Astrocyte of the cerebellum (primary cell): ENCODE results near the gene CHD6.

Experiments used
- DNase-seq: peaks from one replicate; pipeline ENCODE4 v3.0.0-alpha.2; 2011; ENCODE audit warnings: low read depth
- H3K4me3 ChIP-seq: 2 replicates; pipeline ENCODE4 v1.5.1; 2011; ENCODE audit warnings: mild to moderate bottlenecking, low read depth, low read length, moderate library complexity
- in situ Hi-C: cut with HindIII; loops from 2 replicates; pipeline ENCODE4 v1.10.0; 2017; ENCODE audit warnings: low sequenced_read_pairs
- TF ChIP-seq, protein P1 (sequence below): IDR thresholded peaks from 2 replicates; pipeline ENCODE4 v1.5.1; 2012; ENCODE audit warnings: low read length, low read depth, moderate library complexity, mild to moderate bottlenecking; ENCODE audit errors: missing control alignments

The CHD6 gene

DNA sequence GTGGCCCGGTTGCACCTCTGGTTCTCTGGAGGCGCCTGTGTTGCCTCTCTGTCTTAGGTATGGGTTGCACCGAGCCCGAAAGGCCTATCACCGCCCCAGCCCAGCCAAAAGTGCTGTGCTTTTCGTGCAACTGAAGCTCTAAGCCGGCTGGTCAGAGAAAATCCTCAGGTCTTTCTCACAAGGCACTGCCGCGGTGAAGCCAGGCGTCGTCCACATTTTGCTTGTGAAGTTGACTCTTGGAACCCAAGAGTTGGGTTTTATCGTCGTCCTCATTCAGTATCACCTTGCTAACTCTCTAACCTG, 250.8 kb downstream of the CHD6 start:
- in situ Hi-C loops, result no loop called here
- TF ChIP-seq, protein P1, sequence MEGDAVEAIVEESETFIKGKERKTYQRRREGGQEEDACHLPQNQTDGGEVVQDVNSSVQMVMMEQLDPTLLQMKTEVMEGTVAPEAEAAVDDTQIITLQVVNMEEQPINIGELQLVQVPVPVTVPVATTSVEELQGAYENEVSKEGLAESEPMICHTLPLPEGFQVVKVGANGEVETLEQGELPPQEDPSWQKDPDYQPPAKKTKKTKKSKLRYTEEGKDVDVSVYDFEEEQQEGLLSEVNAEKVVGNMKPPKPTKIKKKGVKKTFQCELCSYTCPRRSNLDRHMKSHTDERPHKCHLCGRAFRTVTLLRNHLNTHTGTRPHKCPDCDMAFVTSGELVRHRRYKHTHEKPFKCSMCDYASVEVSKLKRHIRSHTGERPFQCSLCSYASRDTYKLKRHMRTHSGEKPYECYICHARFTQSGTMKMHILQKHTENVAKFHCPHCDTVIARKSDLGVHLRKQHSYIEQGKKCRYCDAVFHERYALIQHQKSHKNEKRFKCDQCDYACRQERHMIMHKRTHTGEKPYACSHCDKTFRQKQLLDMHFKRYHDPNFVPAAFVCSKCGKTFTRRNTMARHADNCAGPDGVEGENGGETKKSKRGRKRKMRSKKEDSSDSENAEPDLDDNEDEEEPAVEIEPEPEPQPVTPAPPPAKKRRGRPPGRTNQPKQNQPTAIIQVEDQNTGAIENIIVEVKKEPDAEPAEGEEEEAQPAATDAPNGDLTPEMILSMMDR, result no peak
- no peak for DNase-seq
- no peak overlapping the region for H3K4me3 ChIP-seq

DNA sequence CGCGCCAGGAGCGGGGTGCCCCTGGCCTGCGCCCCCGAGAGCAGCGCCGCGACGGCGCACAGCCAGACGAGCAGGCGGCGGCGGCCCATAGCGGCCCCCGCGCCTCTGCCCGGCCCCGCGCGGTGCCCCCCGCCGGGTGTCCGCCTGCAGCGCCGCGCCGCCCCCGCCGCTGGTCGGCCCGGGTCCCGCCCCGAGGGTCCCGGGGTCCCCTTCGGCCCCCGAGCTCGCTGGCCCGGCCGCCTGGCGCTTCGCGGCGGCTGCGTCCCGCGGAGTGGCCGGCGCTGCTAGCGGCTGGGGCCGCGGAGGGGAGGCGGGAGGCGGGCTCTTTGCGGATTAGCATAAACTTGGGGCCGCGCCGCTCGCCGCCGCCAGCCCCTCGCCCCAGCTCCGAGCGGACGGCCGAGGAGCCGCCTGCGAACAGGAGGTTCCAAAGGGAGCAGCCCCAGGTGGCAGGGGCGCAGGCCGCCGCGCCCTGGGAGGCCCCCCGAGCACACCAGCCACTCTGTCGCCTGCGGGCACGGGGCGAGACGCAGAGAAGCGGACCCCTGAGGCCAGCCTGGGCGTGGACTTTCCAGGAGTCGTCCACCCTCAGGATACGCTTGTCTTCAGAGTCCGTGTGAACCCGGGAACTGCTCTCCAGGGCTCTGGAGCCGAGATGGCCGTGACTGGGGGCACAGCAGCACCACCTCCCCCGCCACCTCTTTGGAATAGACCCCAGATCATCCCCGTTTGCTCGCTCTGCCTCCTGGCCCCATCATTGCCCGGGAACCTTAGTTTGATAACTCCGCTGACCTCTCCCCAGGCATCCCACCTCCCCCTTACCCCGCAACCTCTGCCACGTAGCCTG, 251.4 kb downstream of the CHD6 start, which contains the start of gene EMILIN3:
Gene EMILIN3, minus strand, starts transcription at position 273 of the 847 bp plus-strand sequence. Its CDS starts 184 bp downstream, at position 89.
- TF ChIP-seq, protein P1, result no peak
- in situ Hi-C loops, result no loop called here
- no peak for DNase-seq
- H3K4me3 ChIP-seq, result peak within 1 kb of the TSS; percentile 24

DNA sequence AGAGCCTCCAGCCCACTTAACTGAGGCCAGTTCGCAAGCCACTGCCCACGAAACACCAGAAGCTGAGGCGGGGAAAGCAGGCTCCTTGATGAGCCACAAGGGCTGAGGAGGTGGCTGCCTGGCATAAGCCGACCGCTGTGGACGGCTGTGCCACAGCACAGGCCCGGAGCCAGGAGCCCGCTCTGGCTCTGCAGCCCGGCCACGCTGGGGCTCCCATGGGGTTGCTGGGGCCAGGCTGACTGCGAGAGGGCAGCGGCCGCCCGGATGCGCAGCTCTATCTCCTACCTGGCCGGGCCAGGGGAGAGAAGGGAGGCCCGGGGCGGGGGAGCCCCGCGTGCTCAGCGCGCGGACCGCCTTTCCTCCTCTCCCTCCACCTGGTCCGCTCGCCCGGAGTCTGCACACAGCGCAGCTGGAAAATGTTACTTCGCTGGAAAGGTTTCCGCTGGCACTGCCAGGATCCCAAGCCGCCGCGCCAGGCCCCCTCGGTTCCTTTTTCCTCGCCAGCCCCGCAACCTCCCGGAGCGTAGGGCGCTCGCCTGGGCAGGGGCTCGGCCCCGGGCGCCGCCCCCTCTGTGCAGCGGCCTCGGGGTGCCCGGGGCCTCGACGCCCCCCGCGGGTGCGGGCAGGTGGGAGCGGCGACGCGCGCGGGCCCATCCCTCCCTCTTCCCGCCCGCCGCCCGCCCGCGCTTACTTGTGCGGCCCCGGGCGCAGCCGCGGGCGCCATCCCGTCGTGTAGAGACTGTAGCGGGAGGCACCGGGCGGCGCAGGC, 252.2 kb downstream of the CHD6 start:
- TF ChIP-seq, protein P1, result no peak

DNA sequence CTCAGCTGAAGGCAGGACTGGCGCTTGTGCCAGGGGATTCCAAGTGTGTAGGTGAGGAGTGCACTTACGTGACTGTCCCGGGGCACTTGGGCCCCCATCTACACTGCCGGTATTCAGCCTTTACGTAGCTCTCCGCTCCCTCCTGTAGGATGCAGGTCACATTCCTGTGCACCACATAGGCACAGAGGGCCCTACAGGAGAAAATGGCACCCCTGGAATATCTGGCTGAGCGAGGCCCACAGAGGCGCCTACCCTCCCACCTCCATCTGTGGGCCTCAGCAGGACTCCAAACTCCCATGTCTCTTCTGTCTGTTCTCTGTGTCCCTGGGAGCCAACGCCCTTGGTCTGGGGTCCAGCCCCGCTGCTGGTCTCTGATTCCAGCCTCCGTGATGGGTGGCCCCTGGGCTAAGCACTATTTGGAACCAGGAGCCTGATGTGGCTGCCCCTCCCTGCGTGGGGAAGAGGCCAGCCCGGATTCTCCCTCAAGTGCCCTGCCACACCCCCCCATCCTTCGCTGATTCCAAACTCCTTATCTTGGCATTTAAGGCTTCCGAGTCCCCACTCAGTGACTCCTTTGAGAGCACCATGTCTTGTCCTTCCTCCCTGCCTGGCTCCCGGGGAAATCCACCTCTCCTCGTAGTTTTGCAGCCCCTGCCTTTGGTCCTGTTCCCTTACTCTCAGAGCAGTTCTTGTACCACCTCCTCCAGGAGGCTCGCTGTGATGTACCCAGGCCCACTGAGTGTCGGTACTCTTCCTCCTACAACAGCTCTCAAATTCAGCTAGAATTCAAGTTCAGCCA, 253.0 kb downstream of the CHD6 start:
- in situ Hi-C loops, result no loop called here
- H3K4me3 ChIP-seq, result no peak overlapping the region
- TF ChIP-seq, protein P1, result no peak

More for the DNA sequence above, 252.2 kb downstream of the CHD6 start:
- DNase-seq, result no peak
- H3K4me3 ChIP-seq, result peak overlapping the region; percentile 14
- in situ Hi-C loops, result no loop called here

DNA sequence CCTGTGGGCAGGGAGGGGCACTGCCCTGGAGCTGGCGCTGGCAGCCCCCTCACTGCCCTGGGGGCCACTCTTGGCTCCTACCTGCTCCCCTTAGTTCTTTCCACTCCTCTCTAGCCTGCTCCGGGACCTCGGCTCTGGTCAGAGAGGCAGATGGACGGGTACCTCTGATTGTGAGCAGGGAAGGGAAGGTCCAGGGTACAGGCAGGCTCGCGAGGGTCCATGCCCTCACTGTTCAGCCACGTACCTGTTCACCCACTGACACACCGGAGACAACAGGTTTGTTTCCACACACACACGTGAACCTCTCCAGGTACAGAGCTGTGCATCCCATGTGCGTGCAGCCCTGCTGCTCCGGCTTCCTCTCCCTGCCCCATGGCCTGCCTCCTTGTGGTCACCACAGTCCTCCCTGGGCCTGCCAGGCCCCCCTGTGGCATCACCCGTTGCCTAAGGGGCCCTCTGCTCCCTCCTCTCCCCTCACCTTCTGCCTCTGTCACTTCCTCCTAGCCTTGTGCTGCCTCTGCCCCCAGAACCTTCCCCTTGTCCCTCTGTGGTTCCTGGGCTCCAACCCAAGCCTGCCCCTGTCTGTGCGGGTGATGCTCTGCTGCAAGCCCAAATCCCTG, 253.8 kb downstream of the CHD6 start:
- TF ChIP-seq, protein P1, result no peak
- in situ Hi-C loops, result no loop called here
- no peak overlapping the region for H3K4me3 ChIP-seq

More for the DNA sequence above, 253.0 kb downstream of the CHD6 start:
- DNase-seq, result no peak

DNA sequence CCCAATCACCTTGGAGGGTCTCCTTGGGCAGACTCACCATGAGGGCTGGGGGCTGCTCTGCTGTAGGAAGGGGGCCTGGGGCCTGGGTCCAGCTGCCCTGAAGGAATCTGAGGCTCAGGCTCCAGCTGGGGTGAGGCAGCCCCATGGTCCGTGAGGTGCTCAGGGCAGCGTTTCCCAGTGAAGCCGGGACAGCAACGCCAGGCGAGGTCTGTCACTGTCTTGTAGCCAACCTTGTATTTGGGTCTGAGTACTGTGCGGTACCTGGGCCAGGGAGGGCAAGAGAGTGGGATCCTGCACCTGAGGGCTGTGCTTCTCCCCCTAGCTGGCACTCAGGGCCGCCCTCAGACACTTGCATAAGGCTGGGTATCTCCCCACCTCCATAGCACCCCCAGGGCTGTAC, 254.6 kb downstream of the CHD6 start:
- no peak overlapping the region for H3K4me3 ChIP-seq
- in situ Hi-C loops, result no loop called here
- TF ChIP-seq, protein P1, result no peak
- DNase-seq, result no peak

More for the DNA sequence above, 253.8 kb downstream of the CHD6 start:
- no peak for DNase-seq
